ENCODE data around the gene UQCRC2. TPM values are rescaled to one million over a fixed set of nuclear protein-coding genes. Genes with fewer than 3 reads are reported as not detected.
A peak's percentile ranks its signal among the peaks of the same experiment; 100 is the strongest.

Gene UQCRC2
- polyA plus RNA-seq, 2 of the 4 experiments (the other 2 are of a cell fraction) = 237 to 295 TPM

- Histone ChIP-seq H3K4me2 (peak overlapping the region; percentile 100), H3K4me3 (peak overlapping the region; percentile 90), H3K4me1 (peaks cover 13% of the 10 kb centered on the region; the same call in 2 of the 3 replicates), H3K9me3 (no peaks in the 10 kb centered on the region), H3K27ac (peak overlapping the region; percentile 91 to 93)
- 2% methylated on average over 27 of the region's 65 CpGs for WGBS (ENCODE audit: missing lambda C conversion rate)
- CTCF ChIA-PET = interaction anchor here (0.9 to 13.7 kb wide), 9 partner anchors 9 to 180 kb away, joined by 3 to 226 read pairs (median 4); partner anchors contain the start of genes PDZD9 and UQCRC2
- no peak for FAIRE-seq
- peak; percentile 16 to 35 for DNase-seq (ENCODE audit: low read depth in 1 of 2, low spot score in 1 of 2)
- peak; percentile 31 to 38; a peak in 5 of 6 replicates for ATAC-seq
- no peak for TF ChIP-seq MAX (IDR thresholded peaks at IDR 0.05)
- 0 out of 5 replicates have a peak, but pooled peaks of 1 of the 2 experiments have one; percentile 25 for TF ChIP-seq JUN (IDR thresholded peaks at IDR 0.05)
- TF ChIP-seq PHF8 (IDR thresholded peaks at IDR 0.05; ENCODE audit: borderline replicate concordance, low read depth) = no peak
- peak; percentile 22; the same call in 1 of the 3 replicates for TF ChIP-seq BCL3 (IDR thresholded peaks at IDR 0.05)
- POLR2A ChIA-PET = interaction anchor here (1.0 to 2.7 kb wide), 7 partner anchors 8 to 180 kb away, joined by 3 to 17 read pairs (median 6); partner anchors contain the start of gene UQCRC2
Observed at GRCh38 chr16:22008215-22009059, 55.3 kb downstream of the UQCRC2 start.

GRCh38 chr16:22010902-22011301 is 57.7 kb downstream of the UQCRC2 start:
- CTCF ChIA-PET = interaction anchor here (0.7 to 2.8 kb wide), 3 partner anchors 9 to 178 kb away, joined by 5 to 13 read pairs (median 10); no protein-coding TSS in a partner anchor
- no peak overlapping the region for H3K4me2 ChIP-seq
- no peak overlapping the region for H3K4me3 ChIP-seq
- no peak for DNase-seq (ENCODE audit: low read depth in 1 of 2, low spot score in 1 of 2)
- peaks cover 20% of the 10 kb centered on the region; the same call in 2 of the 3 replicates for H3K4me1 ChIP-seq
- 86% methylated on average over 5 of the region's 5 CpGs for WGBS (ENCODE audit: missing lambda C conversion rate)
- no peaks in the 10 kb centered on the region for H3K9me3 ChIP-seq
- TF ChIP-seq CHD4 (IDR thresholded peaks at IDR 0.05; ENCODE audit: borderline replicate concordance) (no peak), ESRRA (IDR thresholded peaks at IDR 0.05; ENCODE audit: borderline replicate concordance, low read length) (no peak), ATOH8 (CRISPR knock-in tag; IDR thresholded peaks at IDR 0.05; ENCODE audit: low read depth) (no peak), SMC3 (IDR thresholded peaks at IDR 0.05) (no peak), NPAS2 (CRISPR knock-in tag; IDR thresholded peaks at IDR 0.05; ENCODE audit: borderline replicate concordance) (no peak), TFCP2L1 (CRISPR knock-in tag; IDR thresholded peaks at IDR 0.05) (no peak), CTCF (IDR thresholded peaks at IDR 0.05) (no peak)
- no peak for FAIRE-seq
- no peak for ATAC-seq
- POLR2A ChIA-PET = no interaction called here
- no peak overlapping the region for H3K27ac ChIP-seq

GRCh38 chr16:22012241-22012640 is 59.1 kb downstream of the UQCRC2 start:
- no peak for FAIRE-seq
- Histone ChIP-seq H3K27ac (no peak overlapping the region), H3K4me3 (no peak overlapping the region), H3K9me3 (no peaks in the 10 kb centered on the region), H3K4me2 (no peak overlapping the region), H3K4me1 (peaks cover 14% of the 10 kb centered on the region; the same call in 2 of the 3 replicates)
- POLR2A ChIA-PET = no interaction called here
- DNase-seq (ENCODE audit: low read depth in 1 of 2, low spot score in 1 of 2) = no peak
- WGBS (ENCODE audit: missing lambda C conversion rate) = 40% methylated on average over 2 of the region's 2 CpGs
- CTCF ChIA-PET = interaction anchor here (0.6 to 2.9 kb wide), 6 partner anchors 10 to 177 kb away, joined by 3 to 13 read pairs (median 3); partner anchors contain the start of gene PDZD9
- ATAC-seq = no peak
- TF ChIP-seq BCL3 (IDR thresholded peaks at IDR 0.05) = no peak
- no peak for TF ChIP-seq EHF (CRISPR knock-in tag; IDR thresholded peaks at IDR 0.05)
- no peak for TF ChIP-seq ELK1 (IDR thresholded peaks at IDR 0.05; ENCODE audit: low read depth, low read length)
- TF ChIP-seq MAX (IDR thresholded peaks at IDR 0.05) = no peak
- TF ChIP-seq ZNF302 (CRISPR knock-in tag; IDR thresholded peaks at IDR 0.05) = no peak
- no peak for TF ChIP-seq RNF2 (IDR thresholded peaks at IDR 0.05; ENCODE audit: borderline replicate concordance, low read depth)
- no peak for TF ChIP-seq SREBF2 (IDR thresholded peaks at IDR 0.05)
- no peak for TF ChIP-seq HOXA7 (CRISPR knock-in tag; IDR thresholded peaks at IDR 0.05)
- TF ChIP-seq POLR2A (IDR thresholded peaks at IDR 0.05; ENCODE audit: low read length) = no peak
- no peak for TF ChIP-seq HEYL (CRISPR knock-in tag; IDR thresholded peaks at IDR 0.05)
- no peak for TF ChIP-seq ZSCAN20 (CRISPR knock-in tag; IDR thresholded peaks at IDR 0.05)
- TF ChIP-seq RAD21 (conservative IDR thresholded peaks at IDR 0.05 in 1 of 2, IDR thresholded peaks at IDR 0.05 in 1 of 2) = no peak
- TF ChIP-seq HOXB13 (CRISPR knock-in tag; IDR thresholded peaks at IDR 0.05; ENCODE audit: low read depth) = no peak
- no peak for TF ChIP-seq ATOH8 (CRISPR knock-in tag; IDR thresholded peaks at IDR 0.05; ENCODE audit: low read depth)
